C1 segment of cervical spinal cord (tissue), 14 donors: ENCODE data around the gene ALOX5.

Source experiments
- DNase-seq, 14 donors: peaks; one replicate each; lab custom pipeline; 2025; lab: John Stamatoyannopoulos, UW

ALOX5 gene

DNA sequence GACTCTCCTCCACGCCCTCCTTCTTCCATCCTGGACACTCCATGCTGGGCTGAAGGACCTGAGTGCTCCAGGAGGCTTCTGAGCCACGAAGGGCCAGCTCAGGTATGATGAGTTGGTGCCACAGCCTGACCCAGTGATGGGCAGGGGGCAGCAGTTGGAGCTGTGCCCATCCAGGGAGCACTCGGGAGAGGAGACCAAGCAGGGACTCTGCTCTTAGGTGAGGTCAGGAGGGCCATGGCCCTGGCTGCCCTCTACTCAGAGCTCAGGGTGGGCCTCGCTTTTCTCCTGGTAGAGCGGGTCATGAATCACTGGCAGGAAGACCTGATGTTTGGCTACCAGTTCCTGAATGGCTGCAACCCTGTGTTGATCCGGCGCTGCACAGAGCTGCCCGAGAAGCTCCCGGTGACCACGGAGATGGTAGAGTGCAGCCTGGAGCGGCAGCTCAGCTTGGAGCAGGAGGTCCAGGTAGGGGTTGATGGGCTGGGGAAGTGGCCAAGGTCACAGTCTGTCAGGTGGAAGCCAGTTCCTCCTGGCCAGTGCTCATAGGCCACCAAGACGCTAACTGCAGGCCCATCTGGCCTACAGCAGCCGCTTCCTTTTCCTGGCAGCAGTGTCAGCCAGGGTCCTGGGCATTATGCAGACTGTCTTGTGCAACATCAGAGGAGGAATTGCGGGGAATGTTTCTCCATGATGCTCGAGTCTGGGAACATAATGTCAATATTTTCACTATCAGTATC lies 50.8 kb downstream of the ALOX5 start:
- peak in 3 of 14 donors; percentile 9 to 22 (median 16) for DNase-seq

DNA sequence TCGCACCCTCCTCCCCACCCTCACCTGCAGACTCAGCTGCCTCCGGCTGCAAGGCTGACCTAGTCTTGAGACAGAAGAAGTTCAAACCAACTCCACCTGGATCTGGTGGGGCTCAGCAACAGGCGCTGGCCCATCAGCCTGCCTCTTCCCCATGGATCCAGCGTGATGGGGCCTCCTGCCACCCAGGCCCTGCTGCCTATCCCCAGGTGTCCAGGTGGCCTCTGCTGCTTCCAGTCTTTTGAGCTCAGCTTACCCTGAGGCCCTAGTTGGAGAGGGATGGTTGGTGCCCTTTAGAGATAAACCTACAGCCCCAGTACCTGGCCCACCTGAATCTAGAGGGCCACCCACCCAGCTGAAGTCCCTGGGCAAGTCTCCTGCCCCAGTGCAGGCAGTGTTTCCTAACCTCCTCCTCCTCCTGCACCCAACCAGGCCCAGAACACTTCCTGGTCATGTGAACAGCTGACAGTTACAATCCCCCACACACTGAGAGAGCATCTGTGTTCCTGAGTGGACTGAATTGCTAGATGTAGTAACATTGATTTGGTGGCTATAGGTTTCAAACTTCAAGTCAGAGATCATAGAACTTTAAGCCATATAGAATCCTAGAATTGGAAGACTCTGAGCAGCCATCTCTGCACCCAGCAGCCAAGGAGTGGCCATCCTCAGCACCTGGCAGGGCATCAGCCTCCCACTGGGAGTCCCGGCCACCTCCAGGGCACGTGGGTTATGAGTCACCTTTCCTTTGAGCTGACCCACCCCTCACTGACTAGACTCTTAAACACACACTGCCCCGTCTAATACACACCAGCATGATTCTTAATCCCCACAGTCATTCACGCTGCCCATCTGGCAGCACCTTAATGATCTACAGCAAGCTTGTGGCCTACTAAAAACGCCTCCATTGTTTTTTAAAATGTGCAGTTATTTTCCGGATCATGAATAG lies 51.9 kb downstream of the ALOX5 start:
- peak in 1 of 14 donors; percentile 47 for DNase-seq

DNA sequence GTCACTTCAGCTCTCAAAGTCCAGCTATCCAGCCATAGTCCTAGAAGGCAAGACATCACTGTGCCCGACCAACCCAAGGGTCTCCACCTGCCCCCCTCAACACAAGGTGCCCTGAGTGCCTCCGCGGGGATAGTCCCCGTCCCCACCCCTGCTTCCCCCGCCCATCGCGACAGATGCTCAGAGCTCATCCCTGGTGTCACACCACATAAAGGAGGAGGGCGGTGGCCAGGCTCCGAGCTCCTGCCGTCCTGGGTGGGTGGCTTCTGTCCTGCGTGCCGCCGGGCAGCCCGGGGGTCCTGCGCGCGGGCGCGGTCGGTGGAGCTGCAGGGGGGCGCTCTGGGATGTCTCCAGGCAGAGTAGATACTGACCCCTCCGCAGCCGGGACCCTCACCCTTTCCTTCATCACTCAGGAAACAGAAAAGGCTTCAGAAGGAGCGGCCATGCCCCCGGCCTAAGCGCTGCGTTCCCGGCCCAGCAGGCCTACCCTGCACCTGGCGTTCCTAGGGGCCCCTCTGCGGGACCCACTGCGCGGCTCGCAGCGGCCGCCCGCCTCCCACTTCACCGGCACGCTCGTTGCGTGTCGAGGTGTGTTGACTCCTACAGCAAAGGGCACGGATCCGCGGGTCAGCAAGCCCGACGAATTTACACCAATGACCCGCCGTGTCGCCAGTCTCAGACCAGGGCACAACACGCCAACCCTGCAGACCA lies 53.4 kb downstream of the ALOX5 start:
- DNase-seq, result no peak

DNA sequence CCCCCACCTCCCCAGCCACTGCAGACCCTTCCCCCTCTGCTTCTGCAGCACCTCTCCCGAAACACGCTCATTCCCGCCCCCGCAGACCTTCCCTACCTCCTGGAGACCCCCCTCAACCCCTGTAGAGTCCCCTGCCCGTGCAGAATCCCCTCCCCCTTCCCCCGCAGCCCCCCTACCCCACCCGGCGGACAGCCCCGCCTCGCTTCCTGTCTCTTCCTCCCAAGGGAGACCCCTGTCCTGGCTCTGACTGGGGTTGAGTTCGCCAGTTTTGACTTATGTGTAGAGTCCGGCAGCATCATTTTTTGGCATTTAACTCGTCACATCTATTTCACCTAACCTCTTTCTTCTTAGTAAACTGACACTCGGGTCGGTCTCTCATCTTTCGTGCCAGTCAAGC lies 54.0 kb downstream of the ALOX5 start:
- no peak for DNase-seq

GRCh38 chr10:45428611-45429510 lies 54.8 kb downstream of the ALOX5 start:
- DNase-seq, result peak in 1 of 14 donors; percentile 19

DNA sequence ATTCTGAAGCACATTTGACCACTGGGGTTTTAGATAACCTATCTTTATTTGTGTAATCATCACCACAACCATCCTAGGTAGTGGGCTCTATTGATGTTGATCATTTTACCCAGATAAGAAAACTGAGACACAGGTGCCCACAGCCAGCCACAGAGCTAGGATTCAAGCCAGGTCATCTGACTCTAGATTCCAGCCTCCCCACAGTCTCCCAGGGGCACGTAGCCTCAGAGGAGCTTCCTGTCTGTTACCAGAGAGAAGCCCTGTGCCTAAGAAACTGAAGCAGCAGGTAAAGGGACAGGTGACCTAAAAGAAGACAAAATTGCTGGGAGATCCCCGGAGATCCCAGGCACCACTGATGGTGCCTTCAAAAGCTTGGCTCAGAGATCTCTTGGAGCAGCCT lies 55.8 kb downstream of the ALOX5 start:
- DNase-seq, result no peak

DNA sequence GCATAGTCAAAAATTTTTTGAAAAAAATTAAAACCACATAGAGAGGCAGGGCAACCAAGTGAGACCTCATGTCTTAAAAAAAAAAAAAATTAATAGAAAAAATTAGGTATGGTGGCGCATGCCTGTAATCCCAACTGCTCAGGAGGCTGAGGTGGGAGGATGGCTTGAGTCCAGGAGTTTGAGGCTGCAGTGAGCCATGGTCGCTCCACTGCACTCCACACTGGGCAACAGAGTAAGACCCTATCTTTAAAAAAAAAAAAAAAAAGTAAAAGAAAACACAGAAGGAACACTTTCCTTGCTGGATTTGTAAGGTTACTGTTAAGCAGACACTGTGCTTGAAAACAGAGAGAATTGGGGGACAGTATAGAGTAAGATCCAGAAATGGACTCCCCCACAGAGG lies 58.1 kb downstream of the ALOX5 start:
- DNase-seq, result no peak

GRCh38 chr10:45432700-45433472 lies 58.9 kb downstream of the ALOX5 start:
- DNase-seq, result no peak

DNA sequence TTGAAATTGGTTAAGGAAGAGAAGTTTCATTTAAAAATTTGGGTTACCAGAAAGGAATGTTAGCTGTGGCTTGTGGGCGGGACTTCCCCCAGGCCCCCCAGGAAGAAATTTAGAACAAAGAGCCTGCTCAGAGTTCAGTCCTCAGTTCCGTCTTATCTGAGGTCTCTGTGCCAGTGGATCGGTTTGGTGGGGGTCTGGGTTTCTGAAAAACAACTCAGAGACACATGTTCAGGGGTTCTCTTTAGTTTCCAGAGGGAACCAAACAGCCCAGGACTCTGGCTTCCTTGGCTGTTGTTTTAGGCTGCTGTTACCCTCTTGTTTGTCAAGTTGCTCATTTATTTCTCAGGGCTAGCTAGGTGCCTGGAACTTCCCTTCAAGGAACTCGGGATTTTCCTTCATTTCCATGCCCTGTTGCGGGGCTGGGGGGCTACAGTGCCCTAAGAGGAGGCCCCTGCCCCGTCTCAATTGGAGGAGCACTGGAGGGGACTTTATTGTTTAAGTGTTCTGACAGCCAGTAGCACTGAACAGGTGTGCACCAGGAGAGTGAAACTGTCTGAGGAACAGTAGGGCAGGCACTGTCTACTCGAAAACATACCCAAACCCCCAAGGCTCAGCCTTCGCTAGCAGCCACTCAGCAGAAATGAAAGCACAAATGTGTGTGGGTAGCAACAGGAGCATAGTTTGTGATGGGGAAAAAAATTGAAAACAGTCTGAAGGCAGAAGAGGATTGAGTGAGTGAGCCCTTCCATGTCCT lies 59.9 kb downstream of the ALOX5 start:
- DNase-seq, result no peak

- no peak for DNase-seq
Observed at GRCh38 chr10:45437587-45438465, 63.8 kb downstream of the ALOX5 start.

- DNase-seq, result no peak
Observed at GRCh38 chr10:45438466-45439090, 64.6 kb downstream of the ALOX5 start.

- no peak for DNase-seq
Observed at GRCh38 chr10:45439365-45439764, 65.3 kb downstream of the ALOX5 start.

- DNase-seq, result no peak
Observed at GRCh38 chr10:45439873-45440272, 65.9 kb downstream of the ALOX5 start.

- no peak for DNase-seq
Observed at GRCh38 chr10:45440511-45441062, 66.6 kb downstream of the ALOX5 start.

DNA sequence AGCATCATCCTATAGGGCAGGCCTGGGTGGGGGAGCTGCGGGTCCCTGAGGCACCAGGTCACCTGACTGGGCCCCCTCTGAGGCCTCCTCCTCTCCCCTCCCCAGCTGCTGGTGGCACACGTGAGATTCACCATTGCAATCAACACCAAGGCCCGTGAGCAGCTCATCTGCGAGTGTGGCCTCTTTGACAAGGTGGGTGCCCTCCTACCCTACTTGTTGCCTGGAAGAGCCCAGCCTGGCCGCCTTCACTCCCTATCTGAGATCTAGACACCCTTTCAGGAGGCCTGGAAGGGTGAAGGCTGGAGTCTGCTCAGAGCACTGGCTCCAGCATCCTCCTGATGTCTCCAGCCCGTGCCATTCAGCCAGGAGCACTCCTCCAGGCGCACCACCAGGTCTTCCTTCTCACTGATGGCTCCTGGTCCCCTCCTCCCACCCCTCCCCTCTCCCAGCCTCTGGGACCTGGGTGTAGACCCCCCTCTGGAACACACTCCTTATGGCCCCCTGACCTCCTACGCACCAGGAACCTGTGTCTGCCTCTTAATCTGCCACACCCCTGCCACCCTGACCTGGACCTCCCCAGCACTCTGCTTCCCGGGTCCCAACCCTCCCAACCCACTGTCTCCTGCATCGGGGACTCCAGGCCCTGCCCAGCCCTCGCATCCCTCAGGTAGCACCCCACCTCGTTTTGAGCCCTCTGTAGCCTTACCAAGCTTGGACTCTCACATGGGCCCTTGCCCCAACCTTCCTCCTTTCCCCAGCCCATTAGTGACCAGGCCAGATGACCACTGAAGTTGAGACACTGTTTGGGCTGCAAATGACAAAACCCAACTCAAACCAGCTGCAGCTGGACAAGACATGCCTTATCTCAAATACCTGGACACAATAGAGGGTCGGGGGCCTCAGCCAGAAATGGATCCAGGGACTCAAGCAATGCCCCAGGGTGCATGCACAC lies 67.5 kb downstream of the ALOX5 start:
- DNase-seq, result no peak

DNA sequence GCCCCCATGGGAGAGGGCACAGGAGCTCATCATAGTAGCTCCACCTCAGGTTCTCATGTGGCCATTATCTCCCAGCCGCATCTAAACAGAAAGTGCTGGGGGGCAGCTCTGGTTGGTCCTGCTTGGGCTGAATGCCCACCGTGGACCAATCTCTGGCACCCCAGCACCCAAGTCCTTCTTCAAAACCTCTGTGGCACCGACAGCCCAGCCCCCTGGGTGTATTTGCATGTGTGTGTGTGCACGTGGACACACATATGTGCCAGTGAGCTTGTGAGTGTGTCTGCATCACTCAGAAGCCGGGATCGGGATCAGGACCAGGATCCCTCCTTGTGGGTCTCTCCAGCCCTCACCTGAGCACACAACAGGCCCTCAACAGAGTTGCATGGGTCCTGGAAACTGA lies 68.2 kb downstream of the ALOX5 start:
- no peak for DNase-seq

DNA sequence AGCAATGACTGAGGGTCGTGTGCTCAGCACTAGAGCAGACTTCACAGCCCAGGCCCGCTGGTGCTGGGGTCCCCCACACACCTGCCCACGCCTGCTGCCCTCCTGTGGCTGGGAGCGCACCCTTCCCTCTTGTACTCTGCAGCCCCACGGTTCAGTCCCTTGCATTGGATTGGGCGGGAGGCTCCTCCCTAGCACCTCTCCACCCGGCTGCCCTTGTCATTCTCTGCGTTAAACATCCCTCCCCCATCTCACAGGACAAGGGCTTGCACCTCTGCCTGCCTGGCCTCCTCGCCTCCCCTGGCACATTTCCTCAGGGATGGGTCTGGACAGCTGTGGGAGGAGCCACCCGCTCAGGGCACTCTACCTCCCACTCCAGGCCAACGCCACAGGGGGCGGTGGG lies 68.6 kb downstream of the ALOX5 start:
- no peak for DNase-seq
